Astrocyte (in vitro differentiated cells and primary cell): ENCODE results near the gene PRPF31. TPM values are rescaled to one million over a fixed set of nuclear protein-coding genes. Genes with fewer than 3 reads are reported as not detected.

Experiments
- DNase-seq: peaks from one replicate; pipeline ENCODE4 v3.0.0-alpha.2; 2010; ENCODE audit warnings: low read depth
- FAIRE-seq: peaks from 2 replicates; lab custom pipeline; 2011; peaks lifted over from hg19 to GRCh38; lab: Jason Lieb, UNC
- H2AFZ ChIP-seq: 2 replicates; pipeline ENCODE4 v1.6.0; 2012; ENCODE audit warnings: low read depth, low read length, inconsistent platforms
- H3K27ac ChIP-seq: 2 replicates; pipeline ENCODE4 v1.5.1; 2011; ENCODE audit warnings: low read depth, low read length, inconsistent platforms
- H3K27me3 ChIP-seq: 2 replicates; pipeline ENCODE4 v1.6.0; 2011; ENCODE audit warnings: low read length, inconsistent platforms; ENCODE audit not compliant: insufficient read depth
- H3K36me3 ChIP-seq: 2 replicates; pipeline ENCODE4 v1.5.1; 2011; ENCODE audit warnings: low read length, inconsistent platforms; ENCODE audit not compliant: insufficient read depth
- H3K4me1 ChIP-seq: 2 replicates; pipeline ENCODE4 v1.5.1; 2011; ENCODE audit warnings: low read length, inconsistent platforms; ENCODE audit not compliant: insufficient read depth
- H3K4me2 ChIP-seq: 2 replicates; pipeline ENCODE4 v1.6.0; 2012; ENCODE audit warnings: low read length, inconsistent platforms
- H3K4me3 ChIP-seq: 2 replicates; pipeline ENCODE4 v1.5.1; 2011; ENCODE audit warnings: low read depth, mild to moderate bottlenecking, low read length, inconsistent platforms; ENCODE audit not compliant: insufficient read depth
- H3K79me2 ChIP-seq: 2 replicates; pipeline ENCODE4 v1.6.0; 2012; ENCODE audit warnings: mild to moderate bottlenecking, low read length, inconsistent platforms; ENCODE audit not compliant: insufficient read depth
- H3K9ac ChIP-seq: 2 replicates; pipeline ENCODE4 v1.6.0; 2012; ENCODE audit warnings: mild to moderate bottlenecking, low read length, inconsistent platforms
- H3K9me3 ChIP-seq: 2 replicates; pipeline ENCODE4 v1.5.1; 2012; ENCODE audit warnings: low read depth, mild to moderate bottlenecking, low read length, inconsistent platforms; ENCODE audit not compliant: insufficient read depth
- H4K20me1 ChIP-seq: 2 replicates; pipeline ENCODE4 v1.6.0; 2012; ENCODE audit warnings: low read length, inconsistent platforms; ENCODE audit not compliant: insufficient read depth
- H3K27ac Mint-ChIP-seq: one replicate; pipeline ENCODE4 v1.8.0; 2021; ENCODE audit warnings: mild to moderate bottlenecking, mixed read lengths; ENCODE audit not compliant: unreplicated experiment
- H3K27me3 Mint-ChIP-seq: one replicate; pipeline ENCODE4 v1.8.0; 2021; ENCODE audit warnings: low read depth, mixed read lengths; ENCODE audit not compliant: unreplicated experiment
- H3K36me3 Mint-ChIP-seq: one replicate; pipeline ENCODE4 v1.8.0; 2021; ENCODE audit warnings: low read depth, mixed read lengths; ENCODE audit not compliant: unreplicated experiment
- H3K4me1 Mint-ChIP-seq: one replicate; pipeline ENCODE4 v1.8.0; 2021; ENCODE audit warnings: low read depth, mixed read lengths; ENCODE audit not compliant: unreplicated experiment
- H3K4me3 Mint-ChIP-seq: one replicate; pipeline ENCODE4 v1.8.0; 2021; ENCODE audit warnings: mild to moderate bottlenecking, moderate library complexity, mixed read lengths; ENCODE audit not compliant: unreplicated experiment
- H3K9me3 Mint-ChIP-seq: one replicate; pipeline ENCODE4 v1.8.0; 2021; ENCODE audit warnings: mild to moderate bottlenecking, mixed read lengths; ENCODE audit not compliant: unreplicated experiment
- EZH2 ChIP-seq: IDR thresholded peaks from 2 replicates; pipeline ENCODE4 v1.6.1; 2012; ENCODE audit warnings: mild to moderate bottlenecking, low read length, inconsistent platforms; ENCODE audit not compliant: insufficient read depth
- total RNA-seq: library from RNA; stranded (reverse); gene quantifications from 2 replicates; pipeline ENCODE4 v1.2.1, GENCODE V29; 2021
- TF ChIP-seq, protein P1 (sequence below): IDR thresholded peaks from 2 replicates; pipeline ENCODE4 v1.5.1; 2011; ENCODE audit warnings: low read depth, mild to moderate bottlenecking, inconsistent platforms, low read length, moderate library complexity; ENCODE audit not compliant: insufficient read depth

PRPF31 gene
- total RNA-seq, 1 donor from 2014 or later: 67.2 TPM

DNA sequence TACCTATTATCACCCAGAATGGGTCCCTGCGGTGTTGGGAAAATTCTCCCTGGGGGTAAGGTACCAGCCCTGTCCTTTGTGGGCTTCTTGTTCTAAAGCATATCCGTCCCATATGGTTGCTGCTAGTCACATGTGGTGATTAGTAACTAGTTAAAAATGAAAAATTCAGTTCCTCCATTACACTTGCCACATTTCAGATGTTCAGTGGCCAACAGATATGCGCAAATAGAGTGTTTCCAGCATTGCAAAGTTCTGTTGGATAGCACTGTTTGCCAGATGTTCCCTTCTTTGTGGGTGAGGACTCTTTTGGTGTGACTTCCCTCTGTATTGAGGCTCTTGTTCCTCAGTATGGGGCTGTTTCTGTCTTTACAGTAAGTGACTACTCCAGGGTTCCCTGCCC is 25.8 kb downstream of the PRPF31 start:
- Histone ChIP-seq H3K4me2 (no peak overlapping the region), H3K36me3 (peaks cover 28% of the 10 kb centered on the region), H3K9ac (no peak overlapping the region), H2AFZ (no peak overlapping the region), H3K4me1 (peaks cover 16% of the 10 kb centered on the region), H3K27me3 (no peaks in the 10 kb centered on the region), H3K4me3 (no peak overlapping the region), H4K20me1 (peaks cover 68% of the 10 kb centered on the region), H3K27ac (no peak overlapping the region), H3K79me2 (peaks cover 67% of the 10 kb centered on the region), H3K9me3 (no peaks in the 10 kb centered on the region)
- TF ChIP-seq, protein P1, sequence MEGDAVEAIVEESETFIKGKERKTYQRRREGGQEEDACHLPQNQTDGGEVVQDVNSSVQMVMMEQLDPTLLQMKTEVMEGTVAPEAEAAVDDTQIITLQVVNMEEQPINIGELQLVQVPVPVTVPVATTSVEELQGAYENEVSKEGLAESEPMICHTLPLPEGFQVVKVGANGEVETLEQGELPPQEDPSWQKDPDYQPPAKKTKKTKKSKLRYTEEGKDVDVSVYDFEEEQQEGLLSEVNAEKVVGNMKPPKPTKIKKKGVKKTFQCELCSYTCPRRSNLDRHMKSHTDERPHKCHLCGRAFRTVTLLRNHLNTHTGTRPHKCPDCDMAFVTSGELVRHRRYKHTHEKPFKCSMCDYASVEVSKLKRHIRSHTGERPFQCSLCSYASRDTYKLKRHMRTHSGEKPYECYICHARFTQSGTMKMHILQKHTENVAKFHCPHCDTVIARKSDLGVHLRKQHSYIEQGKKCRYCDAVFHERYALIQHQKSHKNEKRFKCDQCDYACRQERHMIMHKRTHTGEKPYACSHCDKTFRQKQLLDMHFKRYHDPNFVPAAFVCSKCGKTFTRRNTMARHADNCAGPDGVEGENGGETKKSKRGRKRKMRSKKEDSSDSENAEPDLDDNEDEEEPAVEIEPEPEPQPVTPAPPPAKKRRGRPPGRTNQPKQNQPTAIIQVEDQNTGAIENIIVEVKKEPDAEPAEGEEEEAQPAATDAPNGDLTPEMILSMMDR: no peak
- no peak for TF ChIP-seq EZH2
- Mint-ChIP-seq H3K27me3 (no peaks in the 10 kb centered on the region), H3K4me3 (no peak overlapping the region), H3K36me3 (peaks cover 23% of the 10 kb centered on the region), H3K4me1 (peaks cover 20% of the 10 kb centered on the region), H3K27ac (no peak overlapping the region), H3K9me3 (no peaks in the 10 kb centered on the region)
- DNase-seq (no peak), FAIRE-seq (no peak)

DNA sequence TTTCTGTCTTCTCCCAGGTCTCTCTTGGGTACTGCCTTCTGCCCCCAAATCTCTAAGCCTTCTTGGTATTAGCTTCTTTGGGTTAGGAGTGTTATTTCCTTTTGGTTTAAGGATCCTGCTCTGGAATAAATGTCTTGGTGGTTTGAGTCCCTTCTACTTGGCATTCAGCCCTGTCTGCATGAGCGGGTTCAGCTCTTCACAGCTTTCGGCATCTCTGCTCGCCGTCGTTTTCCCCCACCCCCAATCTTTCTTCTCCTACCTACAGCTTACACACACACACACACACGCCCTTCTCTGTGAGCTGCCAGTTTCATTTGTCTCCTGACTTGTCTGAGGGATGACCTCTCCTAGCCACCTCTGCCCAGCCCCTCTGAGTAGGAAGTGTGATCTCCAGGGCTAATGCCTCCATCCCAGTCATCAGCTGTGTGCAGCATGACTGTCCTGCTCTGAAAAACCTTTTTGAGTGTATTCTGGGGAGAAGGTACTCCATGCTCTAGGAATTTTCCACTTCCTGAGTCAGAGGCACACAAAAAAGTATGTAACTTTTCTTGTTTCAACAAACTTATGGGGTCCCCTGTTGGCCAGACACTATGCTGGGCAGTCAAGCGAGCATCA is 26.7 kb downstream of the PRPF31 start:
- Mint-ChIP-seq H3K36me3 (peaks cover 26% of the 10 kb centered on the region), H3K4me3 (no peak overlapping the region), H3K9me3 (no peaks in the 10 kb centered on the region), H3K27me3 (no peaks in the 10 kb centered on the region), H3K27ac (no peak overlapping the region), H3K4me1 (peaks cover 20% of the 10 kb centered on the region)
- Histone ChIP-seq H3K9me3 (no peaks in the 10 kb centered on the region), H3K4me3 (no peak overlapping the region), H4K20me1 (peaks cover 77% of the 10 kb centered on the region), H3K27ac (peak overlapping the region; percentile 10), H3K79me2 (peaks cover 67% of the 10 kb centered on the region), H3K27me3 (no peaks in the 10 kb centered on the region), H3K4me1 (peaks cover 16% of the 10 kb centered on the region), H3K9ac (peak overlapping the region; percentile 60), H3K36me3 (peaks cover 36% of the 10 kb centered on the region), H2AFZ (no peak overlapping the region), H3K4me2 (peak overlapping the region; percentile 60)
- no peak for FAIRE-seq
- peak; percentile 6 for DNase-seq
- no peak for TF ChIP-seq EZH2
- TF ChIP-seq, protein P1: no peak

DNA sequence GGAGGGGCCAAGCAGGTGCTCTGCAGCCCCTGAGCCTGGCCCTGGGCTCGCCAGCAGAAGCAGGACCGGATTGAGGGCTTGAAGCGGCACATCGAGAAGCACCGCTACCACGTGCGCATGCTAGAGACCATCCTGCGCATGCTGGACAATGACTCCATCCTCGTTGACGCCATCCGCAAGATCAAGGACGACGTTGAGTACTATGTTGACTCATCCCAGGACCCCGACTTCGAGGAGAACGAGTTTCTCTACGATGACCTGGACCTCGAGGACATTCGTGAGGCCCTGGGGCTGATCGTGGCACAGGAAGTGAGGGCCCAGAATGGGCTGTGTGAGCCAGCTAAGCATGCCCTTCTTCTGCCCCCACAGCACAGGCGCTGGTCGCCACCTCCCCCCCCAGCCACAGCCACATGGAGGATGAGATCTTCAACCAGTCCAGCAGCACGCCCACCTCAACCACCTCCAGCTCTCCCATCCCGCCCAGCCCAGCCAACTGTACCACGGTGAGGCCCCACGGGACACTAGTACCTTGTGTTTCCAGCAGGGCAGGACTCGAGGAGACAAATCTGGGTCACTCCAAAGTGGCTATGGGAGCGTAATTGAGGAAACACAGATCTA is 30.1 kb downstream of the PRPF31 start:
- peaks cover 36% of the 10 kb centered on the region for H3K79me2 ChIP-seq
- peaks cover 34% of the 10 kb centered on the region for H3K36me3 Mint-ChIP-seq
- H3K27ac ChIP-seq: no peak overlapping the region
- H3K9me3 Mint-ChIP-seq: no peaks in the 10 kb centered on the region
- H3K27me3 ChIP-seq: no peaks in the 10 kb centered on the region
- DNase-seq (no peak), FAIRE-seq (no peak)
- no peaks in the 10 kb centered on the region for H3K9me3 ChIP-seq
- no peak overlapping the region for H2AFZ ChIP-seq
- no peak overlapping the region for H3K27ac Mint-ChIP-seq
- H3K4me1 ChIP-seq: peaks cover 8% of the 10 kb centered on the region
- H3K4me3 Mint-ChIP-seq: no peak overlapping the region
- no peak overlapping the region for H3K4me2 ChIP-seq
- TF ChIP-seq EZH2: no peak
- TF ChIP-seq, protein P1: no peak
- H3K4me1 Mint-ChIP-seq: peaks cover 13% of the 10 kb centered on the region
- no peaks in the 10 kb centered on the region for H3K27me3 Mint-ChIP-seq
- H4K20me1 ChIP-seq: peaks cover 74% of the 10 kb centered on the region
- H3K9ac ChIP-seq: no peak overlapping the region
- H3K4me3 ChIP-seq: no peak overlapping the region
- H3K36me3 ChIP-seq: peaks cover 45% of the 10 kb centered on the region
